ENCODE results near the gene CEP89.

DNA sequence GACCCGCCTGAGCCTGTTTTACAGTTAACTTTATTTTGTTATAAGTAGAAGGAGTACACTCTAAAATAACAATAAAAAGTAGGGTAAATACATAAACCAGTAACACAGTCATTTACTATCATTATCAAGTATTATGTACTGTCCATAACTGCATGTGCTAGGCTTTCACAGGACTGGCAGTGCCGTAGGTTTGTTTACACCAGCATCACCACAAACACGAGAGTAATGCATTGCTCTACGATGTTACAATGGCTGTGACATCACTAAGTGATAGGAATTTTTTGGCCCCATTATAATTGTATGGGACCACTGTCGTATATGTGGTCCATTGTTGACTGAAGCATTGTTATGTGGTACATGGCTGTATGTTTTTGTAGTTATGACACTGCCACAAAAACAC, 60.9 kb downstream of the CEP89 start:
- TF ChIP-seq, protein P1, sequence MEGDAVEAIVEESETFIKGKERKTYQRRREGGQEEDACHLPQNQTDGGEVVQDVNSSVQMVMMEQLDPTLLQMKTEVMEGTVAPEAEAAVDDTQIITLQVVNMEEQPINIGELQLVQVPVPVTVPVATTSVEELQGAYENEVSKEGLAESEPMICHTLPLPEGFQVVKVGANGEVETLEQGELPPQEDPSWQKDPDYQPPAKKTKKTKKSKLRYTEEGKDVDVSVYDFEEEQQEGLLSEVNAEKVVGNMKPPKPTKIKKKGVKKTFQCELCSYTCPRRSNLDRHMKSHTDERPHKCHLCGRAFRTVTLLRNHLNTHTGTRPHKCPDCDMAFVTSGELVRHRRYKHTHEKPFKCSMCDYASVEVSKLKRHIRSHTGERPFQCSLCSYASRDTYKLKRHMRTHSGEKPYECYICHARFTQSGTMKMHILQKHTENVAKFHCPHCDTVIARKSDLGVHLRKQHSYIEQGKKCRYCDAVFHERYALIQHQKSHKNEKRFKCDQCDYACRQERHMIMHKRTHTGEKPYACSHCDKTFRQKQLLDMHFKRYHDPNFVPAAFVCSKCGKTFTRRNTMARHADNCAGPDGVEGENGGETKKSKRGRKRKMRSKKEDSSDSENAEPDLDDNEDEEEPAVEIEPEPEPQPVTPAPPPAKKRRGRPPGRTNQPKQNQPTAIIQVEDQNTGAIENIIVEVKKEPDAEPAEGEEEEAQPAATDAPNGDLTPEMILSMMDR (conservative IDR thresholded peaks at IDR 0.05; ENCODE audit: low read length) = no peak
- TF ChIP-seq EZH2phosphoT487 (IDR thresholded peaks at IDR 0.05; ENCODE audit: borderline replicate concordance) = no peak
